Skin epidermis (tissue), 12 donors: ENCODE measurements around the gene ADAMTS3.

Source experiments
- H3K27ac ChIP-seq, 21 experiments: fragments of 200-600 bp; sonication (generic) in 11 of 21; one replicate each; pipeline ENCODE4 v1.5.0; 2020; ENCODE audit warnings: mild to moderate bottlenecking in 3 of 21, inconsistent platforms in 2 of 21, moderate library complexity in 2 of 21
- H3K4me3 ChIP-seq, 7 experiments: fragments of 200-600 bp; sonication (generic) in 2 of 7; one replicate each; pipeline ENCODE4 v1.5.0; 2020; ENCODE audit warnings: inconsistent platforms in 2 of 7, mild to moderate bottlenecking in 2 of 7, moderate library complexity in 1 of 7

The ADAMTS3 gene

GRCh38 chr4:72486991-72487390 is 82.0 kb downstream of the ADAMTS3 start:
- Histone ChIP-seq H3K27ac (no peak overlapping the region), H3K4me3 (no peak overlapping the region)

GRCh38 chr4:72484981-72485380 is 84.0 kb downstream of the ADAMTS3 start:
- H3K27ac ChIP-seq, result no peak overlapping the region

GRCh38 chr4:72473434-72473900 is 95.6 kb downstream of the ADAMTS3 start:
- H3K4me3 ChIP-seq, result no peak overlapping the region
- no peak overlapping the region for H3K27ac ChIP-seq

More at GRCh38 chr4:72484981-72485380, 84.0 kb downstream of the ADAMTS3 start:
- H3K4me3 ChIP-seq, result no peak overlapping the region

GRCh38 chr4:72471816-72472215 is 97.2 kb downstream of the ADAMTS3 start:
- no peak overlapping the region for H3K27ac ChIP-seq
- no peak overlapping the region for H3K4me3 ChIP-seq

GRCh38 chr4:72468904-72469502 is 100.0 kb downstream of the ADAMTS3 start:
- H3K4me3 ChIP-seq, result no peak overlapping the region
- H3K27ac ChIP-seq, result no peak overlapping the region

- H3K27ac ChIP-seq, result no peak overlapping the region
- no peak overlapping the region for H3K4me3 ChIP-seq
These were observed 101.4 kb downstream of the ADAMTS3 start for GRCh38 chr4:72467633-72468032.

GRCh38 chr4:72463724-72464123 is 105.3 kb downstream of the ADAMTS3 start:
- no peak overlapping the region for H3K4me3 ChIP-seq
- no peak overlapping the region for H3K27ac ChIP-seq

GRCh38 chr4:72457158-72457557 is 111.9 kb downstream of the ADAMTS3 start:
- Histone ChIP-seq H3K27ac (no peak overlapping the region), H3K4me3 (no peak overlapping the region)

GRCh38 chr4:72451349-72451748 is 117.7 kb downstream of the ADAMTS3 start:
- no peak overlapping the region for H3K4me3 ChIP-seq
- H3K27ac ChIP-seq, result peak overlapping the region in 2 of 21 experiments; percentile 33 to 36

- Histone ChIP-seq H3K4me3 (no peak overlapping the region), H3K27ac (no peak overlapping the region)
These were observed 119.3 kb downstream of the ADAMTS3 start for GRCh38 chr4:72449705-72450104.

GRCh38 chr4:72448231-72448630 is 120.8 kb downstream of the ADAMTS3 start:
- Histone ChIP-seq H3K27ac (no peak overlapping the region), H3K4me3 (no peak overlapping the region)

- H3K27ac ChIP-seq, result no peak overlapping the region
These were observed 122.5 kb downstream of the ADAMTS3 start for GRCh38 chr4:72446353-72447055.

GRCh38 chr4:72444092-72444491 is 124.9 kb downstream of the ADAMTS3 start:
- Histone ChIP-seq H3K27ac (no peak overlapping the region), H3K4me3 (no peak overlapping the region)

More at GRCh38 chr4:72446353-72447055, 122.5 kb downstream of the ADAMTS3 start:
- H3K4me3 ChIP-seq, result no peak overlapping the region

- H3K27ac ChIP-seq, result no peak overlapping the region
- H3K4me3 ChIP-seq, result no peak overlapping the region
These were observed 126.3 kb downstream of the ADAMTS3 start for GRCh38 chr4:72442715-72443114.

- H3K4me3 ChIP-seq, result no peak overlapping the region
- H3K27ac ChIP-seq, result no peak overlapping the region
These were observed 126.9 kb downstream of the ADAMTS3 start for GRCh38 chr4:72442147-72442546.

- H3K4me3 ChIP-seq, result no peak overlapping the region
- no peak overlapping the region for H3K27ac ChIP-seq
These were observed 128.6 kb downstream of the ADAMTS3 start for GRCh38 chr4:72440386-72440785.

- no peak overlapping the region for H3K27ac ChIP-seq
- no peak overlapping the region for H3K4me3 ChIP-seq
These were observed 136.0 kb downstream of the ADAMTS3 start for GRCh38 chr4:72432975-72433374.

GRCh38 chr4:72432282-72432681 is 136.7 kb downstream of the ADAMTS3 start:
- no peak overlapping the region for H3K27ac ChIP-seq

GRCh38 chr4:72430988-72431387 is 138.0 kb downstream of the ADAMTS3 start:
- Histone ChIP-seq H3K27ac (no peak overlapping the region), H3K4me3 (no peak overlapping the region)

More at GRCh38 chr4:72432282-72432681, 136.7 kb downstream of the ADAMTS3 start:
- no peak overlapping the region for H3K4me3 ChIP-seq

- Histone ChIP-seq H3K27ac (no peak overlapping the region), H3K4me3 (no peak overlapping the region)
These were observed 139.0 kb downstream of the ADAMTS3 start for GRCh38 chr4:72430050-72430449.

GRCh38 chr4:72429397-72429889 is 139.6 kb downstream of the ADAMTS3 start:
- Histone ChIP-seq H3K27ac (no peak overlapping the region), H3K4me3 (no peak overlapping the region)
